ENCODE results near the gene EMB.
A peak's percentile ranks its signal among the peaks of the same experiment; 100 is the strongest.
"Not testable (repeated sequence)": the region's sequence is repeated elsewhere in the genome, so short reads cannot be mapped to it uniquely, and the experiment has no call there.

Gene EMB, protein sequence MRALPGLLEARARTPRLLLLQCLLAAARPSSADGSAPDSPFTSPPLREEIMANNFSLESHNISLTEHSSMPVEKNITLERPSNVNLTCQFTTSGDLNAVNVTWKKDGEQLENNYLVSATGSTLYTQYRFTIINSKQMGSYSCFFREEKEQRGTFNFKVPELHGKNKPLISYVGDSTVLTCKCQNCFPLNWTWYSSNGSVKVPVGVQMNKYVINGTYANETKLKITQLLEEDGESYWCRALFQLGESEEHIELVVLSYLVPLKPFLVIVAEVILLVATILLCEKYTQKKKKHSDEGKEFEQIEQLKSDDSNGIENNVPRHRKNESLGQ

DNA sequence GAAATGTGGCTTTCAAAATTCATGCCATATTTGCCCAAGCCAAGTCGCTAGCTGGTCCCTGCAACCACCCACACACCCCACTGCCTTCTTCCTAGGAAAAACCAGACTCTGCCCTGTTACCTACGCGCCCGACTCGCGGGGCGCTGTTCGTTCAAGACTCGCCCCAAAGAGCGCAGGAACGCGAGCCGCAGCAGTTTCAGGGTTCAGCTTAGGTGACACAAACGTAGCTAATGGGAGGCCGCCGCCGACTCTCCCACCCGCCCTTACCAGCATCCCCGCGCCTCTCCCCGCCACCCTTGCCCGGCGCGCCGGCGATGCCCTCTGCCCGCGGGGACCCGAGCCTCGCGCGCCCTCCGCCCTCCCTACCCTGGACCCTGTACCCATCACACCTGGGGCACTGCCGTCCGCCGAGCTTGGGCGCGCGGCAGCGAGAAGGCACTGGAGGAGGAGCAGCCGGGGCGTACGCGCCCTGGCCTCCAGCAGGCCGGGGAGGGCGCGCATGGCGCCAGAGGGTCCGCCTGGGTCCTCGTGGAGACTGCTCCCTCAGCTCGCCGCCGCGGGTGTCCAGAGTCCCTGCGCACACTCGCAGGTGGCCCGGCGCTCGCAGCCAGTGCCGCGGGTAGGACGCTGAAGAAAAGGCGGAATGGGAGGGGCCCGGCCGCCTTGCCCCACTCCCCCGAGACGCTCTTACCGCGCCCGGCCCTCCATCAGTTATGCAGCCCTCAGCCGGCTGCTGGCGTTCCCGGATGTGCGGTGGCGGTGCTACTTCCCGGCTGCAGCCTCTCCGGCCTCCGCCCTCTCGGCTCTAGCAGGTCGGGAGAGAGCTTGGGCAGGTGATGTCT lies at the start of gene EMB:
TSS of gene EMB (minus strand) at position 638 of the 842 bp plus-strand sequence. CDS start at position 501, 137 bp downstream.
- TF ChIP-seq ZFX (IDR thresholded peaks at IDR 0.05; ENCODE audit: borderline replicate concordance): no peak
- TF ChIP-seq, protein P1, sequence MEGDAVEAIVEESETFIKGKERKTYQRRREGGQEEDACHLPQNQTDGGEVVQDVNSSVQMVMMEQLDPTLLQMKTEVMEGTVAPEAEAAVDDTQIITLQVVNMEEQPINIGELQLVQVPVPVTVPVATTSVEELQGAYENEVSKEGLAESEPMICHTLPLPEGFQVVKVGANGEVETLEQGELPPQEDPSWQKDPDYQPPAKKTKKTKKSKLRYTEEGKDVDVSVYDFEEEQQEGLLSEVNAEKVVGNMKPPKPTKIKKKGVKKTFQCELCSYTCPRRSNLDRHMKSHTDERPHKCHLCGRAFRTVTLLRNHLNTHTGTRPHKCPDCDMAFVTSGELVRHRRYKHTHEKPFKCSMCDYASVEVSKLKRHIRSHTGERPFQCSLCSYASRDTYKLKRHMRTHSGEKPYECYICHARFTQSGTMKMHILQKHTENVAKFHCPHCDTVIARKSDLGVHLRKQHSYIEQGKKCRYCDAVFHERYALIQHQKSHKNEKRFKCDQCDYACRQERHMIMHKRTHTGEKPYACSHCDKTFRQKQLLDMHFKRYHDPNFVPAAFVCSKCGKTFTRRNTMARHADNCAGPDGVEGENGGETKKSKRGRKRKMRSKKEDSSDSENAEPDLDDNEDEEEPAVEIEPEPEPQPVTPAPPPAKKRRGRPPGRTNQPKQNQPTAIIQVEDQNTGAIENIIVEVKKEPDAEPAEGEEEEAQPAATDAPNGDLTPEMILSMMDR (IDR thresholded peaks at IDR 0.05): no peak
- H3K27ac ChIP-seq: peak within 1 kb of the TSS; percentile 88

DNA sequence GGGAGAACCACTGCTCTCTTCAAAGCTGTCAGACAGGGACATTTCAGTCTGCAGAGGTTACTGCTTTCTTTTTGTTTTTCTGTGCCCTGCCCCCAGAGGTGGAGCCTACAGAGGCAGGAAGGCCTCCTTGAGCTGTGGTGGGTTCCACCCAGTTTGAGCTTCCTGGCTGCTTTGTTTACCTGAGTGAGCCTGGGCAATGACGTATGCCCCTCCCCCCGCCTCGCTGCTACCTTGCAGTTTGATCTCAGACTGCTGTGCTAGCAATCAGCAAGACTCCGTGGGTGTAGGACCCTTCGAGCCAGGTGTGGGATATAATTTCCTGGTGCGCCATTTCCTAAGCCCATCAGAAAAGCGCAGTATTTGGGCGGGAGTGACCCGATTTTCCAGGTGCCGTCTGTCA lies 48.4 kb upstream of the EMB start:
- H3K27ac ChIP-seq: not testable (repeated sequence)

DNA sequence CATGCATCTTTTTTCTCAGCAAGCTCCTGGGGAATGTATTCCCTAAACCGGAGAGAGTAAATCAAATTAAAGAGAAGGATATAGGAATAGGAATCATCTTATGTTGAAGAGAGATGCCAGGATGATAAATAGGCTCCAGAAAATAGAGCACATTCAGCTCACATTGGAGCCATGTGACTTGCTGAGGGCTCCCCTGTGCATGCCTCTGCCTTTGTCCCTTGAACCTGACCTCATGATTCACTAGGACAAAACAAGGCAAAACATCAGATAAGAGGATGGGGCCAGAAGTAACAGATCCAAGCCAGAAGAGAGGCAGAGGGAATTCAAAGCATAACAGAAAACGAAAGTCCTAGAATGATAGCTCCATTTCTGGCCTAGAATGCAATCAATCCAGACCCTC lies 37.7 kb upstream of the EMB start:
- not testable (repeated sequence) for H3K27ac ChIP-seq

DNA sequence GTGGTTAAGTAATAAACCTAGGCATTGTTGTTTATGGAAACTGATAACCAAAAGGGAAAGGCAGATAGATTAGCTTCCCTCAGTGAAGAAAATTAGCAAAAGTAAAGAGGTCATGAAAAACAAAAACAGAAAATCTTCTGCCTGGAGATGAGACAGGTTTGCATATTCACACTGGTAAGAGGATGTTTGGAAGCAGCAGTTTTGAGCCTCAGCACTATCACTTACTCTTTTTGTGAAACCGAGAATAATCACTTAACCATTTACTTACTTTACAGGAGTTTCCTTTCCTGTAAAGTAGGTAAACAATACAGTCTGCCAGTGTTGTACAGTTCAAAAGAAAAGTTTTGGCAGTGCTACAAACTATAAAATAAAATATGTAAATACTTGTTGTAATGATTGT lies 35.5 kb upstream of the EMB start:
- H3K27ac ChIP-seq: no peak overlapping the region
- TF ChIP-seq, protein P1 (IDR thresholded peaks at IDR 0.05): no peak
- TF ChIP-seq ZFX (IDR thresholded peaks at IDR 0.05; ENCODE audit: borderline replicate concordance): no peak

DNA sequence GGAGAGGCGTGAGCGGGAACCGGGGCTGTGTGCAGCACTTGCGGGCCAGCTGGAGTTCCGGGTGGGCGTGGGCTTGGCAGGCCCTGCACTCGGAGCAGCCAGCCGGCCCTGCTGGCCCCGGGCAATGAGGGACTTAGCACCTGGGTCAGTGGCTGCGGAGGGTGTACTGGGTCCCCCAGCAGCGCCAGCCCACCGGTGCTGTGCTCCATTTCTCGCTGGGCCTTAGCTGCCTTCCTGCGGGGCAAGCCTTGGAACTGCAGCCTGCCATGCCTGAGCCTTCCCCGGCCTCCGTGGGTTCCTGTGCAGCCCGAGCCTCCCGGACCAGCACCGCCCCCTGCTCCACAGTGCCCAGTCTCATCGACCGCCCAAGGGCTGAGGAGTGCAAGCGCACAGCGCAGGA lies 23.9 kb upstream of the EMB start:
- not testable (repeated sequence) for H3K27ac ChIP-seq

DNA sequence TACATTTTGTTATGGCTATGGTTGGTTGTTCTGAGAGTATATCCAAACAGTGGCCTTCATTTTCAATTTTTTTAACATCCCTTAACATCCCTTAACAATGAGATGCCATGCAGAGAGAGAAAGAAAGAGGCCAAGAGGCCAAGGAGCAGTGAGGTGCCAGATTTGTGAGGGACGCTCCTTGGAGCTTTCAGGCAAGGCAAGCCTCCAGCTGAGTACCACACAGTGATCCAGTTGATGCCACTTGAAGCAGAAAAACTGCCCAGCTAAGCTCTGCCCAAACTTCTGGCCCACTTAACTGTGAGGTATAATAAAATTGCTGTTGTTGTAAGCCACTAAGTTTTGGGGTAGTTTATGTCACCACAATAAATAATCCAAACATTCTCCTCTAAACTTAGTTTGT lies 22.6 kb upstream of the EMB start:
- TF ChIP-seq, protein P1 (IDR thresholded peaks at IDR 0.05): no peak
- TF ChIP-seq ZFX (IDR thresholded peaks at IDR 0.05; ENCODE audit: borderline replicate concordance): no peak
- H3K27ac ChIP-seq: no peak overlapping the region

DNA sequence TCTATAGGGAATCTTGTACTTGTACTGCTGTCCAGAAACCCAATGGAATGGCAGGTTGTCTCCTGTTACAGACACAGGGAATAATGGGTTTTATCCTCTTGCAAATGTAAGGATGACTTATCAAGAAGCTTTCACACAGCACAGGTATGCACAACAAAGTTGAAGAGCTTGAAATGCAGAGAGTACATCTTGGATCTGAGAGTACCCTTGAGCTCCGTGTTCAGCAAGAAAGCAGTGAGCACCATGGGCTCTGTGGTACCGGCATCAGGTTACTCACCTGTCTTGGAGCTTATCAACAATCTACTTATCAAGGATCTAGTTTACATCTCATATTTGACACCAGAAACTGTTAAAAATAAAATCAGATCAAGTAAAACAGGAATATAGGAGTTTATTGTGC lies 22.0 kb upstream of the EMB start:
- TF ChIP-seq, protein P1 (IDR thresholded peaks at IDR 0.05): no peak
- no peak for TF ChIP-seq ZFX (IDR thresholded peaks at IDR 0.05; ENCODE audit: borderline replicate concordance)
- no peak overlapping the region for H3K27ac ChIP-seq

DNA sequence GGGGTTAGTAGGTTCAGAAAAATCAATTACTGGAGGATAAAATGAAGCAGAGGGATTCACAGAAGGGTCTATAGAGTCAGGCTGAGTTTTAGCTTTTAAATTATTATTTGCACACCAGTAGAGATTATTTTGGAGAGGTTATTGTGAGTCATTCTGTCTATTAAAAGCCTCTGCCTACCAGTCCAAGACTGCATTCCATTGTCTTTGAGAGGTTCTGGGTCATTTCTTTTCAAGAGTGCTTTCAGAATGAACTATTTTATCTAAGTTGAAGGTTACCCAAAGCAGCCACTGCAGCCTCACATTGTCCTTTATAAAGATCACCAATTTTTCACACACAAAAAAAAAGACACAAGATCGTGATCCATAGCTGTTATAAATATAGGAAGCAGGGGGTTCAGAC lies 21.5 kb upstream of the EMB start:
- not testable (repeated sequence) for H3K27ac ChIP-seq

DNA sequence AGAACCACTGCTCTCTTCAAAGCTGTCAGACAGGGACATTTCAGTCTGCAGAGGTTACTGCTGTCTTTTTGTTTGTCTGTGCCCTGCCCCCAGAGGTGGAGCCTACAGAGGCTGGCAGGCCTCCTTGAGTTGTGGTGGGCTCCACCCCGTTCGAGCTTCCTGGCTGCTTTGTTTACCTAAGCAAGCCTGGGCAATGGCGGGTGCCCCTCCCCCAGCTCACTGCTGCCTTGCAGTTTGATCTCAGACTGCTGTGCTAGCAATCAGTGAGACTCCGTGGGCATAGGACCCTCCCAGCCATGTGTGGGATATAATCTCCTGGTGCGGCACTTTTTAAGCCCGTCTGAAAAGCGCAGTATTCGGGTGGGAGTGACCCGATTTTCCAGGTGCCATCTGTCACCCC lies 17.3 kb upstream of the EMB start:
- not testable (repeated sequence) for H3K27ac ChIP-seq

DNA sequence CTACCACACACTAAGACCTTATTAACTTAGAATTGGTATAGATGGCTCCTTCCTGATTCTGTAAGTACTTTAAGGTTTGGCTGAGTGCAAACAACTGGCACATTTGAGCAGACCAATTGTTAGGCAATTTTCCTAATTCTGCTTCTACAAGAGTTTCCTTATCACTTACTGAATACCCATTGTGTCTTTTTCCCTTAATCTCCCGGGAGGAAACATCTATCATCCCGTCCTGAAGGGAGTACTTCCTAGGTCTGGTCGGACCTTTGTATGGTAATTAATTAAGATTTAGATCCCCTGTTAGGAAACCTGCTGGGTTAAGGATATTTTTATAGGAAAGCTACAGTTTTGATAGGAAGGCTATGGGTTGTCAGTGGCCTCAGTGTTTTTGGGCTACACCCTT lies 8.2 kb upstream of the EMB start:
- not testable (repeated sequence) for H3K27ac ChIP-seq
